Epithelial cell of esophagus (primary cell): ENCODE data around the gene ALDH18A1.
A peak's percentile ranks its signal among the peaks of the same experiment; 100 is the strongest.

ENCODE experiments used
- DNase-seq: peaks from one replicate; pipeline ENCODE4 v3.0.0; 2010; ENCODE audit warnings: low read depth
- H3K4me3 ChIP-seq: 2 replicates; pipeline ENCODE4 v1.5.1; 2011; ENCODE audit warnings: mild to moderate bottlenecking, low read length, control low read depth
- CTCF ChIP-seq: IDR thresholded peaks from 2 replicates; pipeline ENCODE4 v1.5.1; 2011; ENCODE audit warnings: low read depth, mild to moderate bottlenecking, low read length, control low read depth, inconsistent platforms; ENCODE audit not compliant: insufficient read depth; ENCODE audit errors: missing control alignments

Gene ALDH18A1

GRCh38 chr10:95663496-95663895 lies 7.0 kb upstream of the ALDH18A1 start:
- no peak for TF ChIP-seq CTCF
- no peak for DNase-seq
- no peak overlapping the region for H3K4me3 ChIP-seq

GRCh38 chr10:95661818-95662217 lies 5.3 kb upstream of the ALDH18A1 start:
- TF ChIP-seq CTCF: no peak
- DNase-seq: no peak
- no peak overlapping the region for H3K4me3 ChIP-seq

- no peak overlapping the region for H3K4me3 ChIP-seq
- peak; percentile 14 for DNase-seq
- no peak for TF ChIP-seq CTCF
Measured at GRCh38 chr10:95660283-95660682, 3.8 kb upstream of the ALDH18A1 start.

- DNase-seq: no peak
- TF ChIP-seq CTCF: no peak
- H3K4me3 ChIP-seq: peak overlapping the region; percentile 77
Measured at GRCh38 chr10:95657250-95657649, 739 bp upstream of the ALDH18A1 start.

GRCh38 chr10:95655571-95656290 lies 780 bp downstream of the ALDH18A1 start:
- TF ChIP-seq CTCF: no peak
- H3K4me3 ChIP-seq: peak overlapping the region; percentile 77
- DNase-seq: peak; percentile 23

GRCh38 chr10:95653895-95654294 lies 2.6 kb downstream of the ALDH18A1 start:
- H3K4me3 ChIP-seq: no peak overlapping the region
- TF ChIP-seq CTCF: no peak
- DNase-seq: no peak
